Hypothalamus (tissue), 51 donors: ENCODE data around the gene ARAP1.
A peak's percentile ranks its signal among the peaks of the same experiment; 100 is the strongest.

Experiments used
- DNase-seq, 51 donors: peaks; one replicate each; lab custom pipeline; 2025; lab: John Stamatoyannopoulos, UW

The ARAP1 gene

GRCh38 chr11:72780296-72781062 is 28.3 kb upstream of the ARAP1 start:
- no peak for DNase-seq

- DNase-seq, result no peak
Observed at GRCh38 chr11:72779495-72780128, 27.4 kb upstream of the ARAP1 start.

DNA sequence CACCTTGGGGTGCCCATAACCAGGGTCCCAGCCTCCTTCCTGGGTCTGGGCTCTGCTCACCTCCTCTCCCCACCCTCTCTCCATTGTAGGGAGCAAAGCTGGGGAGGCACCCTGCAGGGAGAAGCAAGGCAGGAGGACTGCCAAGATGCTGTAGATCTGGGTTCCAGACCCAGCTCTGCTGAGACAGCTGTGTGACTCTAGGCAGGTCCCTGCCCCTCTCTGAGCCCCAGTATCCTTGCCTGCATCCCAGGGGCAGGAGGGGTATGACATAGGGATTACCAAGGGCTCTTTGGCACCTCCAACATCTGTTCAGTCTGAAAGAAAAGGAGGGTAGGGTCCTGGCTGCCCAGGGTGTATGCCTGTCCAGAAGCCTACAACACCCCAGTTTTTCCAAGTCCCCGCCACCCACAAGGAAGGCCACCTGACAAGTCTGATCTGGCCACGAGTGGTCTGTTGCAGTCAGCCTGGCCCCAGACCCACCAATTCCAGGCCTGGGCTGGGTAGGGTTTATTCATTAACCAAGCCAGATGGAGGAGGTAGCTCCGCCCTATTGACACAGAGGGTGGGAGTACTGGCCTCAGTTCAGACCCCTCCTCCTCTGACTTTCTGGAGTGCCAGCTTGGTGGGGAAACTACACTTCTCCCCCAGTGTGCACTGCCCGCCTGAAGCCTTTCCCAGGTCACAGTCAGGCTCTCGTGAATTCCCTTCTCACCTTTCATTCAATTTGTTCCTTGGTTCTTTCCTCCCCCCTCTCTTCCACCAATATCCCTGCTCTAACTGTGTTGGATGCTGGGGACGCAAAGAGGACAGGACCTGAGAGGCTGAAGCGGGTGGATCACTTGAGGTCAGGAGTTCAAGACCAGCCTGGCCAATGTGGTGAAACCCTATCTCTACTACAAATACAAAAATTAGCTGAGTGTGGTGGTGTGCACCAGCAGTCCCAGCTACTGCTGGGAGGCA is 26.6 kb upstream of the ARAP1 start:
- DNase-seq, result no peak

DNA sequence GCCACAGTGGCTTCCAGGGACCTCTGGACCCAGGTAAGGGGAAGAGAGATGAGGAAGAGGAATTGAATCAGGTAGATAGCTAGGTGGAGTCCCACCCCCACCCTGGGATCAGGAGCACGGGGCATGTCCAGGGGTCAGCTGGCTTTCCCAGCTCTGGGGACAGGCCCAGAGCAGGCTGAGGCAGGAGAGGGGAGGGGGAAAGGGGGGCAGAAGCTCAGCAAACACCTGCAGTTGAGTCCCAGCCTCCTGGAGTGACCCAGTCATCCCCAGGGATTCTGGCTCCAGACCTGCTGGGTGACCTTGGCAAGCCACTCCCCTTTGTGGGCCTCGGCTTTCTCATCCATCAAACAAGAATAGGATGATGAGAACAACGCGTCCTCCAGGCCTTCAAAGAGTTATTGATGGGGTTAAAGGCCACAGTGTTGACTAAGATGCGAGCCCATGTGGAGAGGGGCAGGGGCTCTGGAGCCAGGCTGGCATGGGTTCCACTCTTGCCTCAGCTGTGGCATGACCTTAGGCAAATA is 25.6 kb upstream of the ARAP1 start:
- peak in 5 of 51 donors; percentile 24 to 36 (median 32) for DNase-seq

GRCh38 chr11:72776844-72777754 is 24.9 kb upstream of the ARAP1 start:
- peak in 28 of 51 donors; percentile 16 to 78 (median 58) for DNase-seq

DNA sequence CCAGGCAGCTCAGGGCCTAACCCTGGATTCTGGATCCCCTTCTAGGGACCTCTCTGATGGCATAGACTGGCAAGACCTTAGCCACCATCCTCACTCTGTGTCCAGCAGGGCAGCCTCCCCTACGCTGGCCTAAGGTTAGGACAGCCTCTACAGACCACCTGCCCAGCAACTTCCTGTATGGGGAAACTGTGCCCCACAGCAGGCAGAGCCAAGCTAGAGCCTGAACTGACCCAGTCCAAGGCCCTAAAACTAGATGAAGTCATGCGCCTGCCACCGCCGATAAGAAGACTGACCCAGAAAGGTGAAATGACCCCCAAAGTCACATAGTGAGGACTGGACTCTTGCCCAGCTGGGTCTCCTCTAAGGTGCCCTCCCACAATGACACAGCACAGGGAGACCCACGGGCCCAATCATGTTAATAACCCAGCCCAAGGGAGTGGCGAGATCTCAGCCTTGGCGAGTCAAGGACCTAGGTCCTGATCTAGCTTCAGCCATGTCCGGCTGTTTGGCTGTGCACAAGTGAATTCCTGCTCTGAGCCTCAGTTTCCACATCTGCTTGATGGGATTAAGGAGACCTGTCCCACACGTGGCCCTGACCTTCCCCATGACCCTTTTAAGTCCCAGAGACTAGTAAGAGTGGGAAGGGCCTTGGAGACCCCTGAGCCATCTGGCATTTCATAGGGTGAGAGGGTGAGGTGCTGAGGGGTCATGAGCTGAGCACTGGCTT is 24.1 kb upstream of the ARAP1 start:
- DNase-seq, result no peak

DNA sequence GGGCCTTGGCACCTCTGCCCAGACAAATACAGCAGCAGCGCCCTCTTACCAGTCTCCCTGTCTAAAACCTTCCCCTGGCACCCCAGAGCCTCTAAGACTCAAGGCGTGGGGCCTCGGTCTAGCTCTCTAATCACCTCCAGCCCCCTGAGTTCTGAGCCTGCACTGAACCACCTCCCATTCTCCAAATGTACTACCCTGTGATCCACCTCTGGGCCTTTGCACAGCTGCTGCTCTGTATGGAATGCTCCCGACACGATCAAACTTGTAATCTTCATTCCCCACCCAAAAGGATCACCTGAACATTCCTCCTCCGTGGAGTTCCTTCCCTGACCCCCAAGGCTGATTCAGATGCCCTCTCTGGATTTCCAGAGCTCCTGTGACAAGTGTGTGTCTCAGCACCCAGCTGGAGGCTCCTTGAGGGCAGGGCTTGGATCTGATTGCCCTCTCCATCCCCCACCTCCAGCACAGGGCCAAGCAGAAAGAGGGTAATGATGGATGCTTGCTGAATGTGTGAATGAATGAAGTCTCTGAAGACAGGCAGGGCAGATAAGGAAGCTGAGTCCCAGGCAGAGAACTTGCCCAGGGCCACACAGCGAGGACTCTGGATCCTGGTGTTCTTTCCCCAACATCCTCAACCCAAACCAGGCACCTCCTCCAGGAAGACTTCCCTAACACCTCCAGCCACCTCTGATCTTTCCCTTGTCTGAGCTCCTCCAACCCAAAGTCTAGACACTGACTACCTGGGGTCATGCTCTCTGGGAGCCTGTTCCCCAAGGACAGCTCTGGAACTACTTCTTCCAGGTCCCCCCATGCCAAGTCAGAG is 23.3 kb upstream of the ARAP1 start:
- no peak for DNase-seq

- DNase-seq, result no peak
Observed at GRCh38 chr11:72774499-72774898, 22.3 kb upstream of the ARAP1 start.

DNA sequence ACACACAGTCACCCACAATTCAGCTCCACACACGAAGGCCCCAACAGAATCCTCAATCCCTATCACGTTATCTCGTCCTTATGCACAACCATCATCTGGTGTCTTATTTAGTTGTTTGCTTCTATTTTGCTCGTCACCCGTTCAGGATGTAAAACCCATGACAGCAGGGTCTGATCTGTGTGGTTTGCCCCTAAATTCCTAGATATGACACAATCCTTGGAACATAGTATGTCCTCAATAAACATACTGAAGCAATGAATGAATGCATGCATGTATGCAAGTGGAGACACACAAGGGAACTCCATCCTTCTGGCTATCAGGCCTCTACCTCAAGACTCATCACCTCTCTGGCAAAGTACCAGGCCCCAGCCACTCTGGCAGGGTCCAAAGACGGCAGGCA is 21.5 kb upstream of the ARAP1 start:
- no peak for DNase-seq

DNA sequence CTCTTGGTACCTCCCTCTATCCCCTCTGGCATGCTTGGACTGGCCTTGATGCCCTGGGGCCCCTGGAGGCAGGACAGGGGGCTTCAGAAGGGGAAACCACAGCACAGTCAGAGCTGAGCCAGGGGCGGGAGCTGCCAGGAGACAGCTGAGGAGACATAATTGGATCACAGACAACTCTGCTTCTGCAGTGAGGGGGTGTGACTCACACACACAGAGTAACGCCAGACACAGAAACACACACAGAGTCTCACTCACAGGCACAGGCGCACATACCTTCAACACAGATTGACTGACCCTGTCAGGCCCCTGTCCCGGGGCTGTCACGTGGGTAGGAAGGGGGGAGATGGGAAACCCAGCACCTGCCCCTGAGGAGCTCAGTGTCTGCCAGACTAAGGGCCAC is 21.1 kb upstream of the ARAP1 start:
- peak in 15 of 51 donors; percentile 15 to 74 (median 35) for DNase-seq

DNA sequence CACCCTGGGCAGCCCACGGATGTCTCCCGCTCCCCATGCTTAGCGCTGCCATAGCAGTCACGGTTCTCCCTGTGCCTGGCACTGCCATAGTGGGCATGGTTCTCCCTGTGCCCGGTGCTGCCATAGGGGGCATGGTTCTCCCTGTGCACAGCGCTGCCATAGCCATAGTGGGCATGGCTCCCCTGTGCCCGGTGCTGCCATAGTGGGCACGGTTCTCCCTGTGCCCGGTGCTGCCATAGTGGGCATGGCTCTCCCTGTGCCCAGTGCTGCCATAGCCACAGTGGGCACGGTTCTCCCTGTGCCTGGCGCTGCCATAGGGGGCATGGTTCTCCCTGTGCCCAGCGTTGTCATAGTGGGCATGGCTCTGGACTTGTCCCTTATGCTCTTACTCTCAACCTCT is 19.9 kb upstream of the ARAP1 start:
- DNase-seq, result no peak

DNA sequence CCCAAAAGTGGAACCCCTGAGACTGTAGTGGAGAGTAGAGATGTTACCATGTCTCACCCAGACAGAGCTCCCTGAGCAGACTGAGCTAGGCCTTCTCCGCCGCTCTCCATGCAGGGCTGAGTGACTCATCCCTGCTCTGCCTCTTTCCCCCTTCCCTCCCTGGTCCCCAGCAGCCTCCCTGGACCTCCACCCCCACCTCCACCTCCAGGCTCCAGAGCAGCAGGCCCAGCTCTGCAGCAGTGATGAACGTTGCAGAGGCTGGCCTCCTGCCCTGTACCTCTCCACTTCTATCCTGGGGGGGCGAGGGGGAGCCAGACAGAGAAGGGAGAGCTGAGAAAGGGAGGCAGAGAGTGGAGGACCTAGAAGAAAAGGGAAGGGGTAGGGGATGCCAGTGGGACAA is 19.3 kb upstream of the ARAP1 start:
- no peak for DNase-seq

DNA sequence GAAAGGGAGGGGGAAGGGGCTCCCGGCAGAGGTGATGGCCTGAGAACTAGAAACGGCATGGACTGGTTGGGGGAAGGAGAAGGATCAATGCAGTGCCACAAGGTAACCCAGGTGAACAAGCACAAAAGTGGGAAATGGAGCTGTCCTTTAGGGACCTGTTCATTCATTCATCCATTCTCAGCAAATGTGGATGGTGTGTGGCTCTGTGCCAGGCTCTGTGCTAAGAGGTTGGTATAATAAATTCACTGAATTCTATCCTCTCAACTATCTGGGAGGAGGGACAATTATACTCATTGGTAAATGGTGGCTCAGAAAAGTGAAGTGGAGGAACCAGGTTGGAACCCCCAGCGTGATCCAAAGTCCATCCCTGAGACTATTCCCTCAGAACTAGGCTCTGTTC is 18.6 kb upstream of the ARAP1 start:
- no peak for DNase-seq

- DNase-seq, result no peak
Observed at GRCh38 chr11:72769680-72770079, 17.5 kb upstream of the ARAP1 start.

DNA sequence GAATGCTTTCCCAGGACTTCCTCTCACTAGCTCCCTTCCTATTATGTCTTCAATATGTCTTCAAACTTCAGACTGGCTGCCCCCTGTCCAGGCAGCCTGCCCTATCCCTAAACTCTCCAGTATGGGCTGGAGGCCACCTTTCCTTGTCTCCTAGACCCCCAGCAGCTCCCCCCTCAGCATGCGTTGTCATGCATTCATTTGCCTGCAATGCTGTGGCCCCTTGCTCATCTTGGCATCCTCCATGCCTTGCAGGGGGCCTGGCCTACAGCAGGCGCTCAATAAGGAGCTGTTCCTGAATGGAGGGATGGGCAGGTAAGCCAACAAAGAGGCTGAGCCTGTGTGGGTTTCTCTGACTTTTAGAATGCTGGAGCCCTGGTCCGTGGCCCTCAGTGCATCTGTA is 16.4 kb upstream of the ARAP1 start:
- no peak for DNase-seq

DNA sequence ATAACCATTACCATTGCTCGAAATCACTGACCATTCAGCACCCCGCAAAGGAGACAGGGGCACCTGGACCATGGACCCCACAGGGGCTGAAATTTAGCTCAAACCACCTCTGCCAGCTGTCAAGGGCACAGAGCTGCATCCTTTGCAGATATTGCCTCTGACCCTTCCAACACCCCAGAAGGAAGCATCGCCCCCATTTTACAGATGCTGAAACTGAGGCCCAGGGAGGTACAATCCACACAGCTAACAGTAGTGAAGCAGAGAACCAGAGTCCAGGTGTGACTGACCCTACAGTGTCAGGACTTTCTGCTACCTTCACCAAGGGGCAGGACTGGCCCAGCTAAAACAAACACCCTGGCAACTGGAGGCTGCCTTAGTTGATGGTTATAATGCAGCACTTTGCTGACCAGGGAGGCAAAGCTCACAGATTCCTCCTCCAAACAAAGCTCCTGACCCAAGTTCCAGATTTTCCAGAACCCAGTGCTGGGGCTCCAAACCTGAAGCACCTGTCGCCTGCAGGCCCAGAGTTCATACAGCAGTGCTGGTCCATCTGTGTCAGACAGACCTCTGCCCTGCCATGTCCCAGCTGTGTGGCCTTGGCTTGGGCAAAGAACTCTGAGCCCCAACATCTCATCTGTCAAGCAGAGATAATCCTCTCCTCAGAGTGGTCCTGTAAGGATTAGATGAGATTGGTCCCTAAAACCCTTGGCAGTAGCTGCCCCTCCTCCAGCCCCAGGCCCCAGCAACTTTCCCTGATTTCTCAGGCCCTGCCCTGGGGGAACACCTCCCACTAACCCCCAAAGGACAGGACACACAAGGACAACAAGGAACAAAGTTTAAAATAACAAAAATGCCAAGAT is 15.2 kb upstream of the ARAP1 start:
- no peak for DNase-seq

DNA sequence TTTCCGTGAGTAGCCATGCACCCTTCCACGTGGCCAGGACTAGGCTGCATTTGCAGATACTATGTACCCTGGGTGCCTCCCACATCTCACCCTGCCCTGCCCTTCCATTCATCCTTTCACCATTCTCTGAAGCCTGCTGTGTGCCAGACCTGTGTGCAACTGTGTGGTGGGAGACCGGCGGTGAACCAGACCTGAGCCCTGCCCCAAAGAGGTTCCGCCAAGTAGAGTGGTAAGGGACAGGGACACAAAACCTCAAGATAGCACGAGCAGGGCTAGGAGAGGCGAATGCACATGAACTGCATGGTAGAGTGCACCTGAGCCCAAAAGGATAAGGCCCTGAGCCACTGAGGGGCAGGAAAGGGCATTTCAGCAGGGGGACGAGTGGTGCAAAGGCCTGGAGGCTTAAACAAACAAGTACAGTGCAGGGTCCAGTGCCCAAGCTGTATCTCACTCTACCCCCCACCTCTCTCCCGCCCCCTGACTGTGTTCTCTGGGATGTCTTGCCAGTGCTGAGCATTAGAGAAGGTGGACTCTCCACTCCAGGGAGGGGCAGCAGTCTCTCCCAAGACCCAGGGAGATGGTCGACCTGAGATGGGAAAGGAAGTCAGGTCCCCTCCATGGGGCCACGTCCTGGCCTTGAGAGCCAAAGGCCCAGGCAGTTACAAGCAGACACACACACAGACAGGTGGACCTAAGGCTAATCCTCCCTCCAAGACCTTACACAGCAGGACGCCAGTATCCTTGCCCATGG is 14.1 kb upstream of the ARAP1 start:
- DNase-seq, result no peak
